CD4-positive, alpha-beta T cell treated with Interleukin-10 for 1 hour (primary cell): Measurements from ENCODE around the gene DAP.
A peak's percentile ranks its signal among the peaks of the same experiment; 100 is the strongest.
"Not testable (repeated sequence)": the region's sequence is repeated elsewhere in the genome, so short reads cannot be mapped to it uniquely, and the experiment has no call there.

Source experiments
- DNase-seq: peaks from one replicate; pipeline ENCODE4 v3.0.0-alpha.2; 2020

Gene DAP

DNA sequence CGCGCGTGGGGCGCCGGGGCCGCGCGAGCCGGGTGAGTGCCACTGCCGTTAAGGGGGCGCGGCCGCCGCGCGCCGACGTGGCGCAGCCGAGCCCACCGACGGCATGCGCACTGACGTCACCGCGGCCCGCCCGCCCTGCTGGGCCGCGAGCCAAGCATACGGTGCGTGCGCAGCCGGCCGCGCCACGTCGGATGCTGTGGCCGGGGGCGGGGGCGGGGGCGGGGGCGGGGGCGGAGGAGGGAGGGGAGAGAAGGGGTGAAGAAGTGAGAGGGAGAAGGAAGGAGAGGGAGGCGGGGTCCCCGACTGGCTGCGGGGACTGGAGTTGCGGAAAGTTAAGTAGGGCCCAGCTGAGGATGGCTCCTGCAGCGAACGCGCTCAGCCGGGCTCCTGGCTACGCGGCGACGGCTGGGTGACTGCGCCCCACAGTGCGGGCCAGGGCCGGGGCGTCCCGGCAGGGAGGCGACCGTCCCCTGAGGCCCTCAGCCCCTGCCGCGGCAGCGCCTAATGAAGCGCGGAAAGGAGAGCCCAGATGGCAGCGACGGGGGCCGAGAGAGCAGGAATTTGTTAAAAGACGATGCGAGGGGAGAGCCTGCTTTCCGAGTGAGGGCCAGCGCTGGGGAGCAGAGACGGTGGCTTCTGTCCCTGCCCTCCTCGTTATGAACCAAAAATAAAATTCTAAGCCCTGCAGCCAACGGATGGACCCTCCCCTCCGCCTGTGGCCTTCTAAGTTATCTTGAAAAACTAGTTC is at the start of gene DAP:
Gene DAP (minus strand): TSS at position 50 of the 748 bp plus-strand sequence. CDS start 166 bp downstream, outside the sequence.
- DNase-seq = peak; percentile 92

GRCh38 chr5:10808347-10809226 is 47.6 kb upstream of the DAP start:
- DNase-seq = no peak

DNA sequence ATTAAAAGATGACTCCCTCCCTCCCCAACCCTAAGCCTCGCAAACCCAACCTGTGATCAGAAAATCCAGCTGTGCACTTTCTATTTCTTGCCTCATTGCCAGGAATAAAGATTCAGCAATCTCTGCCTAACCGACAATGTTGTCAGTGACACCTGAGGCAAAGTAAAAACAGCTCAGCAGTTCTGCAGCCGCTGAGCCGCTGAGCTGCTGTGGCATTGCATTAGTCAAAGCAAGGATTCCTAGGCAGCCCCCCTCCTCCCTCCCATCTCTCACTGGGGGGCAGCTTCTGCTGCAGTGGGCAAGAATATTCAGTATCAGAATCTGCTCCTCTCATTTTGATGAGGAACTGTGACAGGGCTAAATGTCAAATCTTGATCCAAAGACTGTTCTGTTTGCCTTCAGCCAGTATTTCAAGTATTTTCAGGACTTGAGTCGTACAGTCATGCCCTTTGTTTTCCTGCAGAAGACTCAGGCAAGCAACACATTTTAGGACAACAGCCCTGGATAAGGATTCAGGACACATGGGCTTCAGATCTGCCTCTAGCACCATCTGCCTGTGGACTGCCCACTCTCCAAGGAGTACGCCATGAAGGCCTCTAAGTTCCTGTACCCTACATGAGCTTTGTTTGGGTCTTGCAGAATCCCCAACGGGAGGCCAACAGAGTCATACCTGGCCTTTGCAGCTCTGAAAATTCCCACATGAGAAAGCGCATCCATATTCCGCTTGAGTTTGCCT is 41.1 kb upstream of the DAP start:
- DNase-seq = no peak

- DNase-seq = no peak
Observed at GRCh38 chr5:10800852-10801251, 39.8 kb upstream of the DAP start.

- no peak for DNase-seq
Observed at GRCh38 chr5:10797261-10797660, 36.2 kb upstream of the DAP start.

GRCh38 chr5:10793785-10794184 is 32.8 kb upstream of the DAP start:
- no peak for DNase-seq

- DNase-seq = no peak
Observed at GRCh38 chr5:10792336-10792735, 31.3 kb upstream of the DAP start.

GRCh38 chr5:10789726-10790125 is 28.7 kb upstream of the DAP start:
- DNase-seq = no peak

- no peak for DNase-seq
Observed at GRCh38 chr5:10789021-10789420, 28.0 kb upstream of the DAP start.

- DNase-seq = no peak
Observed at GRCh38 chr5:10788358-10788757, 27.3 kb upstream of the DAP start.

DNA sequence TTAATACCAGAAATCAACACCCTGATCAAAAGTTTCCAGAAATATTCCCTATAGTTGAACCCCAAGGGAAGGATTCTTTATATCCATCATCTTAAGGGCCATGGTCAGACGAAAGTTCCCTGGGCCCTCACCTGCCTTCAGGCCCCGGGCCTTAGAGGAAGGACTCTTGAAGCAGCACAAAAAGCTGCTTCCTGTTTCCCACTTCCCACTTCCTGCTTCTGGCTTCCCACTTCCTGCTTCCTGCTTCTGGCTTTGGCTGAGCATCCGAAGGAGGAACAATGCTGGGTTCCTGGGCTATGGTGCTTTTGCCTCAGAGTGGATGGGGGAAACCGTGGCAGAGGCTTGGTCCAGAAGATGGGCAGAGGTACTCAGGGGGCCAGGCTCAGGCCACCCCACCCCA is 25.8 kb upstream of the DAP start:
- no peak for DNase-seq

DNA sequence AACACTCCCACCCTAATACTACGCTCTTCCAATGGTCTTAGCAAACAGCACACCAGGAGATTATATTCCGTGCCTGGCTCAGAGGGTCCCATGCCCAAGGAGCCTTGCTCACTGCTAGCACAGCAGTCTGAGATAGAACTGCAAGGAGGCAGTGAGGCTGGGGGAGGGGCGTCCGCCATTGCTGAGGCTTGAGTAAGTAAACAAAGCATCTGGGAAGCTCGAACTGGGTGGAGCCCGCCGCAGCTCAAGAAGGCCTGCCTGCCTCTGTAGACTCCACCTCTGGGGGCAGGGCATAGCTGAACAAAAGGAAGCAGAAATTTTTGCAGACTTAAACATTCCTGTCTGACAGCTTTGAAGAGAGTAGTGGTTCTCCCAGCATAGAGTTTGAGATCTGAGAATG is 19.2 kb upstream of the DAP start:
- not testable (repeated sequence) for DNase-seq

GRCh38 chr5:10779592-10779991 is 18.6 kb upstream of the DAP start:
- DNase-seq = no peak

DNA sequence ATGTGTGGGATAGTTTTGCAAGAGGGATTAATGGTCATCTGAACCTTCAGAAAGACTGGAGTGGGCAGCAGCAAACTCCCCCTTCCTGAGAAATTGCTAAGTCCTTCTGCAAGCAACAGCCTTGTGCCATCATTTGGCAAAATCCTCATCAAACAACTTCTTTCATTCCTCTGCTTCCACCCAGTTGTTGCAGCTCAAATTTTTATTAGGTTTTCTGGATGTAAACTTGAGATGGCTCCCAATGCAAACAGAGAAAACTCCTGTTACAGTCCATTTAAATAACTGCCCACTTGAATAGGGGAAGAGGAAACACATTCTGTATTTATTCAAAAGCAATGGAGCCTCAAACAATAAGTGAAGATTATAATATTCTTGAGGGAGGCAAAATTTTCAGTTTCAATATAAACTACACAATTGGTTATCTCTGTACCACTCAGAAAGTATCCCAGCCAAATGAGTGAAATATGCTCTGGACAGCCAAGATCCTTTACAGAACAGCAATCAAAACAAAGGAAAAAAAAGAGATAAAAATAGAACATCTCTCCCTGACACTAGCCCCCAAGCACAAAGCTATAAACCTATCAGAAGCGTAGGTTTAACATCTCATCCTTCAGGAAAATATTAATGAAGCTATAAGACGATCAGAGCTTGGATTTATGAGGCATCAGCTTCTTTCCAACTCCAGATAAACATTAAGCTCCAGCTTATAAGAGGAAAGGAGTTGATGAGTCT is 17.3 kb upstream of the DAP start:
- DNase-seq = no peak

- no peak for DNase-seq
Observed at GRCh38 chr5:10775646-10776045, 14.6 kb upstream of the DAP start.

DNA sequence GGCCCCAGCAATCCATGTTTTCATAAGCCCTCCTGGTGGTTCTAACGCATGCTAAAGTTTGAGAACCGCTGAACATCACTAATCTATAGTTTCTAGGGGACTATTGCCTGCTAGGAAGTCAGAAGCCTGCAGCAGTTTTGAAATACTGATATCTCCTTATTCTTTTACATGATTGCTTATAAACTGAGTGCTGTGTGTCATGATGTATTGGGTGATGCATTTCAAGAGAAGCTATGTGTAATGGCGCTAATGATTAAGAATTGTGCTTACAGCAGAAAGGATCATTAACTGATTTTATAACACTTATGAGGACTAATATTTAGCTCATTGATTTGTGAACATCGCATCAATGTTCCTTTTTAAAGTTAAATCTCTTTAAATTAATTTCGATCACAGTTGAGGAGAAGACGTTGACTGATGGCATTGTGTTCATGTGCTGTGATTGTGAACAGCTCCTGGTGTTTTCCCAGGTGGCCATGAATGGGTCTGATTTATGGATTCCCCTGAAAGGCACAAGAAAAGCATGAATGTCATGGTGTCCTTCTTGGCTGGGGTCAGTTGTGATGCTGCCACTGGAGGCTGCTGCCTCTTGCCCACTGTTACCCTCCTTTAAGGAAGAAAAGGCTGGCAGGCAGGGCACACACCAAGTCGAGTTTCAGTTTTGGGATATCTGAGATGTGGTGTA is 12.0 kb upstream of the DAP start:
- no peak for DNase-seq

DNA sequence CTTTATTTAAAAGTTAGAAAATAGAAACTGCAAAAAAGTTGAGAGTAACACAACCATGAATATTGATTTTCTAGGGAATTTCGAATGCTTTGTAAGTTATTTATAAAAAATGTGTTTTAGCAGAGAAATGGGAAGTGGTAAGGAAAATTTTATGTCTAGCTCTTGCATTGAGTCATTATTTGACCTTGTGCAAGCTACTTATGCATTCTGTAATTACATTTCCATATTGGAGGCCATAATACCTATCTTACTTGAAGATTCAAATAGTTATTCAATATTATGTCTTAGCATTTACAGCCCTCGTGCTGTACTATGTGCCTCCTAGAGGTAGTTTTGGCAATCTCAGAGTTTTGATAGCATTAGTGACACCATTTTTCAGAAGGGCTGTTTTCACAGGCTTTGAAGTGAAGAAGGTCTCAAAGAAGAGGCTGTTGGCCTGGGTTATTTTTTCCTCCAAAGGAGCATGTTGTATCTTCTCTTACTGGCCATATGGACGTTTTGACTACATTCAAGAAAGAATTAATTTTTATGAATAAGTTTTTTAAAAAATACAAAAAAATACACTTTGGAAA is 7.4 kb upstream of the DAP start:
- DNase-seq = no peak

GRCh38 chr5:10762776-10763500 is 1.9 kb upstream of the DAP start:
- no peak for DNase-seq

DNA sequence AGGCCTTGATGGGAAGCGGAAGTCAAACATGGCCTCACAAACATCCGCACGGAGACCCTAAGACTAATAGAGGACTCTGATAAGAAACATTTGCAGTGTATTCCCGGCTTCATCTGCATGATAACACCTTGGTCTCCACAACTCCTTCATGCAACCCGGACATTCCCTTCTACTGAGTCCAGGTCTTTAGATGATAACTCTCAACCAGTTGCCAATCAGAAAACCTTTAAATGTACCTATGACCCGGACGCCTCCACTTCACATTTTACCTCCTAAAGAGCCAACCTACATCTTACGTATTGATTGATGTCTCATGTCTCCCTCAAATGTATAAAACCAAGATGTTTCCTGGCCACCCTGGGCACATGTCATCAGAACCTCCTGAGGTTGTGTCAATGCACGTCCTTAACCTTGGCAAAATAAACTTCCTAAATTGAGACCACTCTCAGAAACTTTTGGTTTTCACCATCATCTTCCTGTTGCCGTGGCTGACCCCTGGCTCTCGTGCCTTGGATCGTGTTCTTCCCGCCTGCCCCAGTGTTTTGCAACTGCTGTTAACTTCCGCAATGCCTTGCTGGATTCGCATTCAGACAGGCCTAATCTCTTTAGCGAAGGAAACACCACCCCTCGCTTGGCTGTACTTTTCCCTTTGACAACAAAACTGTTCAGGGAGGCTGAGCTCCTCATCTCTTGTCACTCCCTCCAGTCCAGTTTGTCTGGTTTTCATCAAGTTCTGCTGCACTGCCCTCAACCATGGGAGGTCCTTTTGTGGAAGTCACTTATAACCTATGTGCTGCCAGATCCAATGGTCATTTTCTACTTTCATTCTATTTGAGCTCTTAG is 1.1 kb upstream of the DAP start:
- no peak for DNase-seq

- no peak for DNase-seq
Observed at GRCh38 chr5:10760921-10761184, 181 bp downstream of the DAP start.
